ENCODE results near the gene ARHGEF16. TPM values are rescaled to one million over a fixed set of nuclear protein-coding genes. Genes with fewer than 3 reads are reported as not detected.

ARHGEF16 gene
- total and polyA plus RNA-seq, 2 donors from 2014 or later, result 15.5 to 39.3 TPM

DNA sequence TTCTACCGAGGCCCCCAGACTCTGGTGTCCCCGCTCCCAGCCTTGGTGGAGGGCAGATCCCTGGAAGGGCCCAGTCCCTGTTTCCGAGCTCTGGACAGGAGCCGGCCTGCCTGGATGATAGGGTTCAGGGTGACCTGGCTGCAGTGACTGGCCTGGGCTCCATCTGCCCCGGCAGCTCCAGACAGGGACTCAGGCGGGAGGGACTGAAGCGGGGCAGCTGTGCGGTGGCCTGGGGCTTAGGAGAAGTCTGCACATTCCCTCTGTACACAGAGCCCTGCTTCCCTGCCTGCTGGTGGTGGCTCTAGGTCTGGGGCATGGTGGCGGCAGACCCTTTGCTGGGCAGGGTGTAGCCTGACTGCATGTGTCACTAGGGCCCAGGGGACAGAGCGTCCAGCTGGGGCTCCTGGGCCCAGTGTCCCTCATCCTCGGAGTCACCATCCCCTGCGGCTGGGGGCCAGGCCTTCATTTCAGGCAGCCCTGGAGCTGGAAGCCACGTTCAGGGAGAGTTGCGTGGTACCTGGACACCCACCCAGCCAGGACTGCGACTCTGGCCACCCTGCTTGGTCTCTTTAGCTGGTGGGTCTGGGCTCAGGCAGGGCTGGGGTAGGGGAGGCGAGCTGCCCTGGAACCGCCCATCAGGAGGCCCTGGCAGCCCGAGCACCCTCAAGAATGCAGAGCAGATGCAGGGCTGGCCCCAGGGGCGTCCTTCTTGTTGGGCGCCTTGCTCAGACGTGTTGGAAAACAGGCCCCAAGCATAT, 9.6 kb downstream of the ARHGEF16 start:
- H3K4me3 ChIP-seq (ENCODE audit: low read length in 3 of 3), result no peak overlapping the region
- no peak overlapping the region for H3K27ac ChIP-seq (ENCODE audit: low read depth in 2 of 2, low read length in 2 of 2)
- TF ChIP-seq, protein P1, sequence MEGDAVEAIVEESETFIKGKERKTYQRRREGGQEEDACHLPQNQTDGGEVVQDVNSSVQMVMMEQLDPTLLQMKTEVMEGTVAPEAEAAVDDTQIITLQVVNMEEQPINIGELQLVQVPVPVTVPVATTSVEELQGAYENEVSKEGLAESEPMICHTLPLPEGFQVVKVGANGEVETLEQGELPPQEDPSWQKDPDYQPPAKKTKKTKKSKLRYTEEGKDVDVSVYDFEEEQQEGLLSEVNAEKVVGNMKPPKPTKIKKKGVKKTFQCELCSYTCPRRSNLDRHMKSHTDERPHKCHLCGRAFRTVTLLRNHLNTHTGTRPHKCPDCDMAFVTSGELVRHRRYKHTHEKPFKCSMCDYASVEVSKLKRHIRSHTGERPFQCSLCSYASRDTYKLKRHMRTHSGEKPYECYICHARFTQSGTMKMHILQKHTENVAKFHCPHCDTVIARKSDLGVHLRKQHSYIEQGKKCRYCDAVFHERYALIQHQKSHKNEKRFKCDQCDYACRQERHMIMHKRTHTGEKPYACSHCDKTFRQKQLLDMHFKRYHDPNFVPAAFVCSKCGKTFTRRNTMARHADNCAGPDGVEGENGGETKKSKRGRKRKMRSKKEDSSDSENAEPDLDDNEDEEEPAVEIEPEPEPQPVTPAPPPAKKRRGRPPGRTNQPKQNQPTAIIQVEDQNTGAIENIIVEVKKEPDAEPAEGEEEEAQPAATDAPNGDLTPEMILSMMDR (IDR thresholded peaks at IDR 0.05; ENCODE audit: borderline replicate concordance, extremely low read depth, insufficient read depth), result no peak
- DNase-seq (peak in 1 of 5 donors; percentile 72), FAIRE-seq (no peak)
- intact Hi-C loops (cut with DNase I), result no loop called here
- no peaks in the 10 kb centered on the region for H3K27me3 ChIP-seq (ENCODE audit: control insufficient read depth, insufficient read depth, low read length)
- H3K9me3 ChIP-seq (ENCODE audit: control insufficient read depth in 2 of 3, insufficient read depth in 1 of 3, low read length in 3 of 3), result no peaks in the 10 kb centered on the region
- peaks cover 0 to 3% (median 0%) of the 10 kb centered on the region in 3 donors for H3K36me3 ChIP-seq (ENCODE audit: control insufficient read depth in 2 of 3, insufficient read depth in 3 of 3, low read length in 3 of 3)
- H3K9ac ChIP-seq (ENCODE audit: low read length in 3 of 3), result no peak overlapping the region
- peaks cover 0 to 15% (median 14%) of the 10 kb centered on the region in 3 donors for H3K4me1 ChIP-seq (ENCODE audit: control insufficient read depth in 2 of 3, insufficient read depth in 2 of 3, low read depth in 1 of 3, low read length in 3 of 3)

DNA sequence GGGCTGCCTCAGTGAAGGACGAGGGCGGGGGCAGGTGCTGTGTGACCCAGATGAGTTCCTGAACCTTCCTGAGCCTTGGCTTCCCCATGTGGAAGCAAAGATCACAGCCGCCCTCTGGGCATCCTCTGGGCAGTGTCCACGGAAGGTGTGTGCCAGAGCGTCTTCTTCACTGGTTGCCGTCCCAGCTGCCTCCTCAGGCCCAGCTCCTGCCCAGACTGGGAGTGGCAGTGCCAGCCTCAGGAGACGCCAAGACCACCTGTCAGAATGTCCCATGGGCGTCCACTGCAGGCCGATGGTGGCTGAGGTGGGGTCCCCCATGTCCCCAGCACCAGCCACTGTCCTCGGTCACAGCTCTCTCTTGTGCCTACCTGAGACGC, 10.2 kb downstream of the ARHGEF16 start:
- FAIRE-seq, result no peak
- no peak overlapping the region for H3K27ac ChIP-seq (ENCODE audit: low read depth in 2 of 2, low read length in 2 of 2)
- no peak overlapping the region for H3K4me3 ChIP-seq (ENCODE audit: low read length in 3 of 3)
- peaks cover 0 to 10% (median 9%) of the 10 kb centered on the region in 3 donors for H3K4me1 ChIP-seq (ENCODE audit: control insufficient read depth in 2 of 3, insufficient read depth in 2 of 3, low read depth in 1 of 3, low read length in 3 of 3)
- peak in 1 of 5 donors; percentile 54 for DNase-seq
- H3K36me3 ChIP-seq (ENCODE audit: control insufficient read depth in 2 of 3, insufficient read depth in 3 of 3, low read length in 3 of 3), result peaks cover 0 to 6% (median 0%) of the 10 kb centered on the region in 3 donors
- H3K9me3 ChIP-seq (ENCODE audit: control insufficient read depth in 2 of 3, insufficient read depth in 1 of 3, low read length in 3 of 3), result no peaks in the 10 kb centered on the region
- H3K9ac ChIP-seq (ENCODE audit: low read length in 3 of 3), result no peak overlapping the region
- intact Hi-C loops (cut with DNase I), result no loop called here
- H3K27me3 ChIP-seq (ENCODE audit: control insufficient read depth, insufficient read depth, low read length), result no peaks in the 10 kb centered on the region
- TF ChIP-seq, protein P1 (IDR thresholded peaks at IDR 0.05; ENCODE audit: borderline replicate concordance, extremely low read depth, insufficient read depth), result no peak

DNA sequence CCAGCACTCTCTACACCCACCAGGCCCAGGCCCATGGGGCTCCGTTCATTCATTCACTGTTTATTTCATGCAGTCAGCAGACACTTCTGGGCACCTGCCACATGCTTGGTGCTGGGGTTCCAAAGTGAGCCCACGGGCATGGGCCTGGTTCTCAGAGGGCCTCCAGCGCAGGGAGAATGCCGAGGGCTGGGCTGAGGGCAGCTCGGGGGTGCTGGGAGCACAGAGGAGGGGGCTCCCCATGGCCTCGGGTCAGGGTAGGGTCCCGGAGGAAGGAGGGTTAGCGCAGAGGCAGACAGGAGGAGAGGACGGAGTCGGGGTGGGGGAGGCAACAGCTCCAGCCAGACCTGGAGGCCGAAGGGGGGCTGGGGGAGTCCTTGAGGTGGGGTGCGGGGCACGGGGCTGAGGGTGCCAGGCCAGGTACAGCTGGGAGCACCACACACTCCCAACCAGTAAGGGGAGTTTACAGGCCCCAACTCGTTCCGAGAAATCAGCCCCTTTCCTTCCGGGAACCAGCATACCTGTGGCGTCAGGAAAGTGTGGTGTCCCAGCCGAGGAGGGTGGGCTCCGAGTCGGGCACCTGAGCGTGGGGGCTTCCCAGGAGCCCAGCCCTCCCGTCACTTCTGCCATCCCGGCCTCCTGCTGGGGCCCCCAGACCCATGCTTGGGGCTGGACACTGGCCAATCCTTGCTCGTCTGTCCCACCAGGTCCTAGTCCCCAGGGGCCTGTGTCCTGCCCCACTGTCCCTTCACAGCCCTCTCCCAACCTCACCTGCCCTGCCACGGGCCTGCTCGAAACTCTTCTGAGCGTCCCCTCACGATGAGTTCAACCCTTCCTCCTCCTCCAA, 10.8 kb downstream of the ARHGEF16 start:
- Histone ChIP-seq H3K27ac (ENCODE audit: low read depth in 2 of 2, low read length in 2 of 2) (no peak overlapping the region), H3K27me3 (ENCODE audit: control insufficient read depth, insufficient read depth, low read length) (no peaks in the 10 kb centered on the region), H3K36me3 (ENCODE audit: control insufficient read depth in 2 of 3, insufficient read depth in 3 of 3, low read length in 3 of 3) (peaks cover 0 to 9% (median 0%) of the 10 kb centered on the region in 3 donors), H3K4me1 (ENCODE audit: control insufficient read depth in 2 of 3, insufficient read depth in 2 of 3, low read depth in 1 of 3, low read length in 3 of 3) (peaks cover 0 to 6% (median 2%) of the 10 kb centered on the region in 3 donors), H3K4me3 (ENCODE audit: low read length in 3 of 3) (no peak overlapping the region), H3K9me3 (ENCODE audit: control insufficient read depth in 2 of 3, insufficient read depth in 1 of 3, low read length in 3 of 3) (no peaks in the 10 kb centered on the region), H3K9ac (ENCODE audit: low read length in 3 of 3) (no peak overlapping the region)
- peak in 1 of 5 donors; percentile 73 for DNase-seq
- intact Hi-C loops (cut with DNase I), result no loop called here
- FAIRE-seq, result no peak
- TF ChIP-seq, protein P1 (IDR thresholded peaks at IDR 0.05; ENCODE audit: borderline replicate concordance, extremely low read depth, insufficient read depth), result no peak
